CD4-positive, alpha-beta T cell treated with Interleukin-6 for 4 hours (primary cell): Measurements from ENCODE around the gene DOCK8.
"Not testable (repeated sequence)": the region's sequence is repeated elsewhere in the genome, so short reads cannot be mapped to it uniquely, and the experiment has no call there.

Experiments
- DNase-seq: peaks from one replicate; pipeline ENCODE4 v3.0.0-alpha.2; 2020; ENCODE audit warnings: mixed read lengths

The DOCK8 gene

GRCh38 chr9:227860-228259, 13.2 kb downstream of the DOCK8 start:
- no peak for DNase-seq

- no peak for DNase-seq
Measured at GRCh38 chr9:228929-229695, 14.4 kb downstream of the DOCK8 start.

GRCh38 chr9:231625-232024, 17.0 kb downstream of the DOCK8 start:
- not testable (repeated sequence) for DNase-seq

GRCh38 chr9:233708-234107, 19.0 kb downstream of the DOCK8 start:
- not testable (repeated sequence) for DNase-seq

- DNase-seq, result no peak
Measured at GRCh38 chr9:237141-237857, 22.6 kb downstream of the DOCK8 start.

GRCh38 chr9:237858-238345, 23.2 kb downstream of the DOCK8 start:
- no peak for DNase-seq

GRCh38 chr9:242461-243080, 27.9 kb downstream of the DOCK8 start:
- DNase-seq, result no peak

GRCh38 chr9:248278-248961, 33.8 kb downstream of the DOCK8 start:
- DNase-seq, result no peak

GRCh38 chr9:249025-249424, 34.4 kb downstream of the DOCK8 start:
- peak; percentile 9 for DNase-seq

- DNase-seq, result no peak
Measured at GRCh38 chr9:250039-250438, 35.4 kb downstream of the DOCK8 start.

- DNase-seq, result no peak
Measured at GRCh38 chr9:250625-251024, 36.0 kb downstream of the DOCK8 start.

- DNase-seq, result no peak
Measured at GRCh38 chr9:251398-251797, 36.7 kb downstream of the DOCK8 start.

- no peak for DNase-seq
Measured at GRCh38 chr9:253539-253938, 38.9 kb downstream of the DOCK8 start.

- DNase-seq, result no peak
Measured at GRCh38 chr9:254516-254915, 39.9 kb downstream of the DOCK8 start.

GRCh38 chr9:257957-258356, 43.3 kb downstream of the DOCK8 start:
- no peak for DNase-seq

GRCh38 chr9:259405-260404, 45.0 kb downstream of the DOCK8 start:
- DNase-seq, result no peak

GRCh38 chr9:264231-264630, 49.6 kb downstream of the DOCK8 start:
- no peak for DNase-seq

- no peak for DNase-seq
Measured at GRCh38 chr9:265209-265870, 50.7 kb downstream of the DOCK8 start.

- DNase-seq, result no peak
Measured at GRCh38 chr9:266228-266627, 51.6 kb downstream of the DOCK8 start.

GRCh38 chr9:268616-269015, 54.0 kb downstream of the DOCK8 start:
- DNase-seq, result no peak

GRCh38 chr9:269081-269711, 54.5 kb downstream of the DOCK8 start:
- DNase-seq, result no peak
